Suprapubic skin (tissue), 4 donors: ENCODE measurements around the gene CCDC8.

Source experiments
- CTCF ChIP-seq, 2 donors: fragments of 200-600 bp in 1 of 2; fragments of 450-650 bp in 1 of 2; sonication (generic) in 1 of 2; IDR thresholded peaks; one replicate each; pipeline ENCODE4 v1.5.1; 2016 to 2019; ENCODE audit warnings: antibody characterized with exemption in 2 of 2, mild to moderate bottlenecking in 1 of 2, moderate library complexity in 1 of 2
- EP300 ChIP-seq: sonication (generic); formaldehyde crosslinking; IDR thresholded peaks from one replicate; pipeline ENCODE4 v1.6.1; 2017; ENCODE audit warnings: antibody characterized with exemption
- POLR2A ChIP-seq, 2 donors: fragments of 450-650 bp; IDR thresholded peaks; one replicate each; pipeline ENCODE4 v1.6.1; 2017; ENCODE audit warnings: antibody characterized with exemption in 2 of 2, mild to moderate bottlenecking in 2 of 2, moderate library complexity in 2 of 2
- POLR2AphosphoS5 ChIP-seq, 3 donors: sonication (generic); formaldehyde crosslinking; IDR thresholded peaks; one replicate each; pipeline ENCODE4 v1.6.1; 2017; ENCODE audit warnings: antibody characterized with exemption in 3 of 3

DNA sequence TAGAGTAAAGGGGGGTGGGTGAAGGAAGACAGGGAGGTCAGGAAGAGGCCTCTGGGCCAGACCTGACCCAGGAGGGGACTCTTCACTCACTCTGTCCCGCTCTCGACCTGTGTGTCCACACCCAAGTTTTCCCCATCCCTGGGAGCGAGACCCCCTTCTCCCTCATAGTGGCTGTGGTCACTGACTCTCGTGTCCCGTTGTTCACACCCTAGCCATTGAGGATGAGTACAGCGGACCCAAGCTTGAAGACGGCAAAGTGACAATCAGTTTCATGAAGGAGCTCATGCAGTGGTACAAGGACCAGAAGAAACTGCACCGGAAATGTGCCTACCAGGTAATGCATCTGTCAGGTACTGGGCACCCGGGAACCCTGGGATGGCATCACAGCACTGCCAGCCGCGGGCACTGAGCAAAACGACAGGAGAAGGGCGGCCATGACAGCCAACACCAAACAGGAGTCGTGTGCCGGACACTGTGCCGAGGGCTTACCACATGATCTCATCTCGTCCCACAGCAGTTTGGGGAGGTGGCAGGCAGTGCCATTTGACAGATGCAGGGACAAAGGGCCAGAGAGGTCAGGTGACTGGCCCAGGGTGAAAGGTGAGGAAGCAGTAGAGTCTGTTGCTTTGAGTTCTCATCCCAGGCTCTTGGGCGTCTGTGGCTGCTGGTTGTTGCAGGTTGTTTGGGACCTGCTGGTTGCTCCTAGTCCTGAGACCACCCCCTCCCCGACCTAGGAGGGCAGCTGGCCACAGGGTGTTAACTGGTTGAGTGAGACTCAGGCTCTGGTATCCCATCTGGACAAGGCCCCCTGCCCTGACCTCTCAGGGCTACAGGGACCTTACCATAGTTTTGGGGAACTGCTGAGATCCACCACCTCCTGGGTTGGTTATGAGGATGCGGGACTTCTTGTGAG is 36.9 kb downstream of the CCDC8 start:
- TF ChIP-seq EP300: no peak
- no peak for TF ChIP-seq POLR2A (IDR thresholded peaks at IDR 0.05)
- no peak for TF ChIP-seq CTCF (IDR thresholded peaks at IDR 0.05)
- no peak for TF ChIP-seq POLR2AphosphoS5 (IDR thresholded peaks at IDR 0.05)
